ENCODE measurements around the gene MSI2.

Gene MSI2

GRCh38 chr17:57636985-57637665, 380.8 kb downstream of the MSI2 start:
- Histone ChIP-seq H3K79me2 (ENCODE audit: insufficient read depth, low read length) (no peaks in the 10 kb centered on the region), H3K9me3 (ENCODE audit: low read length) (no peaks in the 10 kb centered on the region), H2AFZ (ENCODE audit: low read length) (no peak overlapping the region), H3K4me3 (ENCODE audit: low read depth, low read length, poor library complexity, severe bottlenecking) (no peak overlapping the region), H3K4me2 (ENCODE audit: low read length) (peak overlapping the region; percentile 31; the same call in 1 of the 2 replicates), H3K27me3 (ENCODE audit: insufficient read depth, low read length) (no peaks in the 10 kb centered on the region), H3F3A (ENCODE audit: insufficient read depth, low read length) (no peaks in the 10 kb centered on the region), H3K4me1 (ENCODE audit: insufficient read depth, low read length, severe bottlenecking) (peaks cover 31% of the 10 kb centered on the region), H3K36me3 (ENCODE audit: insufficient read depth, low read length) (peaks cover 81% of the 10 kb centered on the region), H3K27ac (ENCODE audit: low read depth, low read length, poor library complexity, severe bottlenecking) (peak overlapping the region; percentile 75), H3K9ac (ENCODE audit: low read length) (peak overlapping the region; percentile 2; the same call in 1 of the 2 replicates), H4K20me1 (ENCODE audit: insufficient read depth, low read length) (no peaks in the 10 kb centered on the region), H3K9me2 (ENCODE audit: low read depth, low read length) (no peaks in the 10 kb centered on the region)
- TF ChIP-seq CTCF (IDR thresholded peaks at IDR 0.05; ENCODE audit: low read length) (no peak), EZH2 (IDR thresholded peaks at IDR 0.05; ENCODE audit: borderline replicate concordance, low read length) (no peak)

- Histone ChIP-seq H3F3A (ENCODE audit: insufficient read depth, low read length) (no peaks in the 10 kb centered on the region), H3K4me1 (ENCODE audit: insufficient read depth, low read length, severe bottlenecking) (peaks cover 31% of the 10 kb centered on the region), H3K36me3 (ENCODE audit: insufficient read depth, low read length) (peaks cover 81% of the 10 kb centered on the region), H2AFZ (ENCODE audit: low read length) (no peak overlapping the region), H3K79me2 (ENCODE audit: insufficient read depth, low read length) (no peaks in the 10 kb centered on the region), H3K9me2 (ENCODE audit: low read depth, low read length) (no peaks in the 10 kb centered on the region), H3K4me3 (ENCODE audit: low read depth, low read length, poor library complexity, severe bottlenecking) (no peak overlapping the region), H3K27ac (ENCODE audit: low read depth, low read length, poor library complexity, severe bottlenecking) (peak overlapping the region; percentile 75), H4K20me1 (ENCODE audit: insufficient read depth, low read length) (no peaks in the 10 kb centered on the region), H3K9ac (ENCODE audit: low read length) (peak overlapping the region; percentile 2; the same call in 1 of the 2 replicates), H3K4me2 (ENCODE audit: low read length) (peak overlapping the region; percentile 31; the same call in 1 of the 2 replicates), H3K9me3 (ENCODE audit: low read length) (no peaks in the 10 kb centered on the region), H3K27me3 (ENCODE audit: insufficient read depth, low read length) (no peaks in the 10 kb centered on the region)
- TF ChIP-seq EZH2 (IDR thresholded peaks at IDR 0.05; ENCODE audit: borderline replicate concordance, low read length): no peak
- TF ChIP-seq CTCF (IDR thresholded peaks at IDR 0.05; ENCODE audit: low read length): no peak
Observed at GRCh38 chr17:57637666-57638010, 381.3 kb downstream of the MSI2 start.

GRCh38 chr17:57638284-57638683, 382.0 kb downstream of the MSI2 start:
- Histone ChIP-seq H3K36me3 (ENCODE audit: insufficient read depth, low read length) (peaks cover 81% of the 10 kb centered on the region), H3K27me3 (ENCODE audit: insufficient read depth, low read length) (no peaks in the 10 kb centered on the region), H4K20me1 (ENCODE audit: insufficient read depth, low read length) (no peaks in the 10 kb centered on the region), H2AFZ (ENCODE audit: low read length) (no peak overlapping the region), H3K4me1 (ENCODE audit: insufficient read depth, low read length, severe bottlenecking) (peaks cover 31% of the 10 kb centered on the region), H3K4me3 (ENCODE audit: low read depth, low read length, poor library complexity, severe bottlenecking) (no peak overlapping the region), H3F3A (ENCODE audit: insufficient read depth, low read length) (no peaks in the 10 kb centered on the region), H3K9me2 (ENCODE audit: low read depth, low read length) (no peaks in the 10 kb centered on the region), H3K9me3 (ENCODE audit: low read length) (no peaks in the 10 kb centered on the region), H3K9ac (ENCODE audit: low read length) (no peak overlapping the region), H3K4me2 (ENCODE audit: low read length) (no peak overlapping the region), H3K79me2 (ENCODE audit: insufficient read depth, low read length) (no peaks in the 10 kb centered on the region), H3K27ac (ENCODE audit: low read depth, low read length, poor library complexity, severe bottlenecking) (peak overlapping the region; percentile 75)
- TF ChIP-seq EZH2 (IDR thresholded peaks at IDR 0.05; ENCODE audit: borderline replicate concordance, low read length) (no peak), CTCF (IDR thresholded peaks at IDR 0.05; ENCODE audit: low read length) (no peak)
